Measurements from ENCODE around the gene DYNAP. TPM values are rescaled to one million over a fixed set of nuclear protein-coding genes. Genes with fewer than 3 reads are reported as not detected.
A peak's percentile ranks its signal among the peaks of the same experiment; 100 is the strongest.

Gene DYNAP
- total and polyA plus RNA-seq, 8 donors: 0.09 to 0.16 (median 0.11) TPM; not detected in 4

DNA sequence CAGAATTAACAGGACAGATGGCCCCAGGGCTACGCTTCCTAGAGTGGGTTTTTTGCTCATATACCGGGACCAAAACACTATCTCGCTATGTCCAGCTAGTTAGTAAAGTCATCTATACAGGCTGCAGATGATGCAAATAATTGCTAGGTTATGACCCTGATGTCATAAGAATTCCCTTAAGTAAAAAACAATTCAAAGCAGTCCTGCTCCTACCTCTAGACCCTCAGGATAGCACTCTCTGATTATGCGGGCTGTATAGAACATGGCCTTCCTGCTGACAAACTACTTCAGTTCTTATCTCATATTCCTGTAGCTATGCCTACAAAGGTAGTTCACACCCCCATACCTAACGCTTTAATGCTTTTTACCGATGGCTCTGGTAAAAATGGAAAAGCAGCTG, 13.2 kb downstream of the DYNAP start:
- DNase-seq (no peak), ATAC-seq (no peak)
- Histone ChIP-seq H3K4me1 (peaks cover 0 to 4% of the 10 kb centered on the region in 2 donors), H3K27ac (no peak overlapping the region), H3K9me3 (no peaks in the 10 kb centered on the region), H3K36me3 (no peaks in the 10 kb centered on the region), H3K27me3 (no peaks in the 10 kb centered on the region), H3K4me3 (no peak overlapping the region)
- TF ChIP-seq, protein P1, sequence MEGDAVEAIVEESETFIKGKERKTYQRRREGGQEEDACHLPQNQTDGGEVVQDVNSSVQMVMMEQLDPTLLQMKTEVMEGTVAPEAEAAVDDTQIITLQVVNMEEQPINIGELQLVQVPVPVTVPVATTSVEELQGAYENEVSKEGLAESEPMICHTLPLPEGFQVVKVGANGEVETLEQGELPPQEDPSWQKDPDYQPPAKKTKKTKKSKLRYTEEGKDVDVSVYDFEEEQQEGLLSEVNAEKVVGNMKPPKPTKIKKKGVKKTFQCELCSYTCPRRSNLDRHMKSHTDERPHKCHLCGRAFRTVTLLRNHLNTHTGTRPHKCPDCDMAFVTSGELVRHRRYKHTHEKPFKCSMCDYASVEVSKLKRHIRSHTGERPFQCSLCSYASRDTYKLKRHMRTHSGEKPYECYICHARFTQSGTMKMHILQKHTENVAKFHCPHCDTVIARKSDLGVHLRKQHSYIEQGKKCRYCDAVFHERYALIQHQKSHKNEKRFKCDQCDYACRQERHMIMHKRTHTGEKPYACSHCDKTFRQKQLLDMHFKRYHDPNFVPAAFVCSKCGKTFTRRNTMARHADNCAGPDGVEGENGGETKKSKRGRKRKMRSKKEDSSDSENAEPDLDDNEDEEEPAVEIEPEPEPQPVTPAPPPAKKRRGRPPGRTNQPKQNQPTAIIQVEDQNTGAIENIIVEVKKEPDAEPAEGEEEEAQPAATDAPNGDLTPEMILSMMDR (IDR thresholded peaks at IDR 0.05): no peak
- intact Hi-C loops (cut with DNase I): no loop called here

DNA sequence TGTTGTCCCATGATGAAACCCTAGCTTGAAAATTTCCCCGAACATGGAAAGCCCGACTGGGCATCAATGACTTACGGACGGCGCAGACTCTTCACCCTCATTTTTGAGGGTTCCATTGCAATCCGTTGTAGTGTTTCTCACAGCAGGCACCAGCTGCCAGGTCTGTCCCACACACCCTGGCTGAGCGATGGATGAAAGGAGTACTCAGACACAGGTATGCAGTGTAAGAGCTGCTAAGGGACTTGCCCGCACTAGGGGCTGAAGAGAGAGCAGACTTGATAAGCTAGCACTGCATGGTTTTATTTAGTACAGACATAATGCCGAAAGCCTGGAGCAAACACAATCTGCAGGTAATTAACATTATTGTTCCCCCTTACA, 15.8 kb downstream of the DYNAP start:
- TF ChIP-seq, protein P1 (IDR thresholded peaks at IDR 0.05): no peak
- Histone ChIP-seq H3K27ac (peak overlapping the region; percentile 73 to 74), H3K9me3 (no peaks in the 10 kb centered on the region), H3K36me3 (no peaks in the 10 kb centered on the region), H3K4me1 (peaks cover 0 to 4% of the 10 kb centered on the region in 2 donors), H3K27me3 (no peaks in the 10 kb centered on the region), H3K4me3 (no peak overlapping the region)
- peak; percentile 86 for ATAC-seq
- DNase-seq: peak in 2 of 4 donors; percentile 24 to 37
- intact Hi-C loops (cut with DNase I): no loop called here

DNA sequence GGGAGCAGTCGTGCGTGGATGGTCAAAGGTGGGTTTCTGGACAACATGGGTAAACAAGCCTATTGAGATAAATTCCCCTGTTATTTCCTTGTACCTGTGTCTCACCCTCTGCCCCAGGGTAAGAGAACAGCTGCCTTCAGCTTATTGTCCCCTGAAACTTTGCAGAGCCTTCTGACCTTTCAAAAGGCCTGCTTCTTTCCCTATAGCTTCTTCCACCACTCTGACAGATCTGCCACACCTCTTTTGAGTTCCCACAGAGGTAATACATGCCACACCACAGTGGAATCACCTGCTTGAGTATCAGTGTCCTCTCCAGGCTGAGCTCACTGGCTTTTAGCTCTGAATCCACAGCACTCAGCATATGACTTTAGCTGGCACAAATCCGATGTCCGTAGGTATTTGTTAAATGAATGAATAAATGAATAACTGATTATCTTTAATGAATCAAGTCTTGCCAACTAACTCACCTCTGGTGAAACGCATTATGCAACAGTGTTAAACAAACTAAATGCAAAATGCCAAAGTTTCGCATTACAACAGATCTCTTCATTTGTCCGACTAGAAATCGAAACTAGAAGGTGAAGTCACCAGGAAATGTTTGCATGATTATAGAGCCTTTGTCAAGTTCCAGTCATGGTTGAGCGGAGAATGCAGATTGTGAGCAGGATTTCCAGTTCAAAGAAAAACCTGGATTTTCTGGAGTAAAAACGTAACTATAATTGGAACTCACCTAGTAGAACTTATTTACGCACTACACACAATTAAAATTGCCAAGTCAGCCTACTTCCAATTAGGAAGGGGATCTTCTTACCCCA, 16.4 kb downstream of the DYNAP start:
- ATAC-seq (peak; percentile 76), DNase-seq (no peak)
- Histone ChIP-seq H3K4me1 (peaks cover 0 to 4% of the 10 kb centered on the region in 2 donors), H3K9me3 (no peaks in the 10 kb centered on the region), H3K27ac (peak overlapping the region; percentile 73 to 74), H3K27me3 (no peaks in the 10 kb centered on the region), H3K36me3 (no peaks in the 10 kb centered on the region), H3K4me3 (no peak overlapping the region)
- intact Hi-C loops (cut with DNase I): no loop called here
- TF ChIP-seq, protein P1 (IDR thresholded peaks at IDR 0.05): no peak

DNA sequence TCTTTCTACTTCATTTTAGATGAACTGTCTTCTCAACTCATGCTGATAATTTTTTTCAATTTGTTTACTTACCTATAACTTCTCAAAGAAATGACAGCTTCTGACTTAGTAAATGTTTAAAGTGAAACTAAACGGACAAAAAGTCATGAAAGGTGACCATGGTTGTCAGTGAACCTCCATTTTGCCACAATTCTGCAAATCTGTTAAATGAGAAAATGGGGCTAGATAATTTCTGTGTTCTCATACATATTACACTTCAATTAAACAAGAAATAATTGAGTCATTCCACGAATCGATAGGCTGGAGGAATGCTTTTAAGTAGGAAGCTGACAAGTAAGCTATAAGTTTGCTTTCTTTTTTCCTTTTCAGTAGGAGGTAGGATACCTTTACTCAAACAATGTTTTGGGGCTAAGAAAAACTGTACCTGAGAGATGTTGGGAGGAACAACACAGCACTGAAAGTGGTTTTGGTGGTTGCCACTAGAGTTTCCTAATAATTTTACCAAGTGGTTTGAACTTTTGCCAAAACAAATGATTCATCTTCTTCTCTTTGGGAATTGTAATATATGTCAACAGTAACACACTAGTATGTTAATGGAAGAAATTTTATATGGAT, 17.1 kb downstream of the DYNAP start:
- Histone ChIP-seq H3K4me1 (peaks cover 0 to 4% of the 10 kb centered on the region in 2 donors), H3K27me3 (no peaks in the 10 kb centered on the region), H3K36me3 (no peaks in the 10 kb centered on the region), H3K9me3 (no peaks in the 10 kb centered on the region), H3K4me3 (no peak overlapping the region), H3K27ac (peak overlapping the region; percentile 73 to 74)
- TF ChIP-seq, protein P1 (IDR thresholded peaks at IDR 0.05): no peak
- intact Hi-C loops (cut with DNase I): no loop called here
- ATAC-seq (peak; percentile 22), DNase-seq (no peak)

DNA sequence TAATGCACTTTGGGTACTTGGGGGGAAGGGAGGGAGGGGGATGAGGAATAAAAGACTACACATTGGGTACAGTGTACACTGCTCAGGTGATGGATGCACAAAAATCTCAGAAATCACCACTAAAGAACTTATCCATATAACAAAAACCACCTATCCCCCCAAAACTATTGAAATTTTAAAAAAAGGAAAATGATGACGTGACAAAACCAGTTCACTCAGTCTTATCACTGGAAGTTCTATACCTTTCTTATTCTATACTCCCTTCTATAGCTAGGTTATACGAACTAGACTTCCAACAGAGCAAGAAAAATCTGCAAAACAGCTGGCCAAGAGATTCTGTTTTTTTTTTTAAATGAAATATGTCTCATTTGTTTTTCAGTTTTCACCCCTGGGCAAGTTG, 20.8 kb downstream of the DYNAP start:
- H3K36me3 ChIP-seq: no peaks in the 10 kb centered on the region
- H3K27me3 ChIP-seq: no peaks in the 10 kb centered on the region
- no peak overlapping the region for H3K4me3 ChIP-seq
- no peak for ATAC-seq
- no peak overlapping the region for H3K27ac ChIP-seq
- TF ChIP-seq, protein P1 (IDR thresholded peaks at IDR 0.05): no peak
- intact Hi-C loops (cut with DNase I): no loop called here
- DNase-seq: no peak
- no peaks in the 10 kb centered on the region for H3K9me3 ChIP-seq
- H3K4me1 ChIP-seq: peaks cover 0 to 4% of the 10 kb centered on the region in 2 donors

Measured in left lung (tissue), 10 donors.